SK-N-SH treated with all-trans-retinoic acid at 6 μM for 48 hours (cell line): Measurements from ENCODE around the gene HK3.

Experiments
- CSRNP3 ChIP-seq: fragments of 250-450 bp; sonication (Bioruptor Pico); IDR thresholded peaks from 2 replicates; pipeline ENCODE4 v1.5.1; 2021; ENCODE audit warnings: mild to moderate bottlenecking, moderate library complexity
- TOX ChIP-seq: fragments of 250-450 bp; sonication (Bioruptor Pico); IDR thresholded peaks from 2 replicates; pipeline ENCODE4 v1.8.0; 2021; ENCODE audit warnings: mild to moderate bottlenecking, moderate library complexity, borderline replicate concordance

- TF ChIP-seq CSRNP3 (CRISPR knock-in tag) (no peak), TOX (CRISPR knock-in tag) (no peak)
These were observed 23.2 kb downstream of the HK3 start for GRCh38 chr5:176875783-176876505.
